GM19023 (cell line): ENCODE measurements around the gene PROSER1.
"Not testable (repeated sequence)": the region's sequence is repeated elsewhere in the genome, so short reads cannot be mapped to it uniquely, and the experiment has no call there.

Experiments used
- ATAC-seq: cut with Tn5 transposase; IDR thresholded peaks from one replicate; pipeline ENCODE4 v1.9.1; 2021; ENCODE audit warnings: mild to moderate bottlenecking, moderate library complexity; ENCODE audit not compliant: unreplicated experiment

Gene PROSER1

DNA sequence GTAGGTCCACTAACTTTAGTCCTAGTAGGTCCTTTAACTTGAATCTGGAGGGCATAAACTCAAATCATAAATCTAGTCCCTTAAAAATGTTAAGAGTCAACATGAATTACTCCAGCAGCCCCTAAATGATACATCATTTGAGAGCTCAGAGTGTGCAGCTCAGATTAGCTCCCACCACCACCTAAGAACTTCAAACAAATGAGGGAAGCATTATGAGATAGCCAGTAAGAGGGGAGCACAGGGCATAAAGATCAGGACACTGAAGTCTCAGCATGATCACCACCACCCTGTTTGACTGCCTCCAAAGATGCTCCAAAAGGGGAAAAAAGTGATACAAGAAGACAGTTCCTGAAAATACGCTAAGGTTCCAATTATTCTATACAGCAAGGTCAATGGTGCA is 5.7 kb downstream of the PROSER1 start:
- no peak for ATAC-seq

DNA sequence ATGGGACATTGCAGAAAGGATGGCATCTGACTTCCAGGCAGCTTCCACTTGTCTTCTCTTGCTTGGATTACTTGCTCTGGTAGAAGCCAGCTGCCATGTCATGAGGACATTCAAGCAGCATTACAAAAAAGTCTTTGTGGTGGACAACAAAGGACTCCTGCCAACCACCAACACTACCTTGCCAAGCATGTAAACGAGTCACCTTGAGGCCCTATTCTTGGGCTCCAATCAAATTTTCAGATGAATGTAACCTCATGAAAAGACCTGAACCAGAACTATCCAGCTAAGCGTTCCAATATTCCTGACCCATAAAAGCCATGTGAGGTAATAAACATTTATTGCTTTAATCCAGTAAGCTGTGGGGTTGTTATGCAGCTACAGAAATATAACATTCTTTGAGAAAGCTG is 12.5 kb downstream of the PROSER1 start:
- ATAC-seq, result no peak

DNA sequence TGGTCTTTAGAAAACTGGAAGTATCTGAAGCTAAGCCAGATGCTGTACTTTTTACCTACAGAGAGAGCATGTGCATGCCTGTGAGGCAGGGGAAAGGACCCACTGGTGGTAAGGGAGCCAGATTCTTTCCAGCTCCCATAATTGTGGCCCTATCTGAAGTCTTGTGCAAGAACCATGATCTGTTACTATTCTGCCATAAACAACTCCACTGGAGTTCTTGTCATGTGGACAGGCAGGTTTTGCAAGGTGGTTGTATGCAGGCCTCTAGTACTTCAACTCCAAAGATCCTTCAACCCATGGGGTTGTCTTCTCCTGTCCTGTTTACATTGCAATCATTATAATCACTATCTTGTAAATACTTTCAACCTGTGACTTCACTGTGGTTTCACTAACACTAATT is 14.1 kb downstream of the PROSER1 start:
- no peak for ATAC-seq

GRCh38 chr13:39023316-39023715 is 14.6 kb downstream of the PROSER1 start:
- no peak for ATAC-seq

- no peak for ATAC-seq
Measured at GRCh38 chr13:39020853-39021462, 16.9 kb downstream of the PROSER1 start.

GRCh38 chr13:39016787-39017186 is 21.1 kb downstream of the PROSER1 start:
- peak; percentile 85 for ATAC-seq

DNA sequence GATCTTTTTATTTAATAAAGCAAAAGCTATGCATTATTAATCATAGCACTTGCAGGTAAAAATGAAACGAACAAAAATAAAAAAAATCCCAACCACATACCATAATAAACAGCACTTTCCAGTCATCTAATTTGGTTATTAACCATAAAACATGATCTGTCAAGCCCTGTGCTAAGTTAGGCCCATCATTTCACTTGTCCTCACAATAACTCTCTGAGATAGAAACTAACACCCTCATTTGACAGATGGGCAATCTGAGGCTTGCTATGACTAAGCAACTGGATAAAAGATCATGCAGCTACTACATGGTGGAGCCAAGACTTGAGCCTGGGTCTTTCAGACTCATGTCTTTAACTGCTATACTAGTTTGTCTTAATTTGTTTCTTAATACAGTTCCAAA is 21.8 kb downstream of the PROSER1 start:
- peak; percentile 66 for ATAC-seq

- ATAC-seq, result no peak
Measured at GRCh38 chr13:39013462-39013861, 24.4 kb downstream of the PROSER1 start.

DNA sequence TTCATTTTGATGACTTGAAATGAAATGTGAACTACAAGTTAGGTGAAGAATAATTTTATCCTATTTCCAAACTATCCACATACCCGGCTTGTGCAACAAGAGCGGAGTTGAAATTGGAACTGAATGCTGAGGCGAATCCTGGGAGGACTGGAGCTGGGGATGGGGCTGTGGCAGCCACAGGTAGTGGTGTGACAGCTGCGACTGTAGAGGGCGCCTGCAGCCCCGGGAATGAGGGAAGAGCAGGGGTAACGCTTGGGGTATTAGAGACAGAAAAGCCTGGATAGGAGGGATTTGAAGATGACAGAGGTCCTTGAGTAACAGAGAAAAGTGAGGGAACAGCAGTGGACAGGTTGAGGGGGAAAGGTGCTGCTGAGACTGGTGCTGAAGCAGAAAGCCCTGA is 25.3 kb downstream of the PROSER1 start:
- no peak for ATAC-seq

GRCh38 chr13:39006371-39007111 is 31.3 kb downstream of the PROSER1 start:
- ATAC-seq, result not testable (repeated sequence)

GRCh38 chr13:38998739-38999138 is 39.1 kb downstream of the PROSER1 start:
- ATAC-seq, result no peak

DNA sequence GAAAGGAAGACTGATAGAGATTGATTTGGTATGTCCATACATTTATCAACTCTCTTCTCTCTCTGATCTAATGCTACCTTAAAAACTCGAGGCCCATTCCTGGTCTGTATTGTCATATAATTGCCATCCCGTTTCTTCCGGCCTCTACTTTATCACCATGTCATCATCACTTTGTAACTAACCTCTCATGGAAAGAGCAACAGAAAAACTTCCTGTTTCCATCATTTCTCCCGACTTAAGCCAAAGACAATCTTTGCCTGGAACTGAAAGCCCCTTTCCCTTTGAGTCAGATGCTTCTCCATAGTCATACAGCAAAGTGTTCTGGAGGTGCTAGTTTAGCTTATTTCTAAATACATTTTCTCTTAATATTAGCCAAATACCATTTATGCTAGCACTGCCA is 44.5 kb downstream of the PROSER1 start:
- no peak for ATAC-seq

DNA sequence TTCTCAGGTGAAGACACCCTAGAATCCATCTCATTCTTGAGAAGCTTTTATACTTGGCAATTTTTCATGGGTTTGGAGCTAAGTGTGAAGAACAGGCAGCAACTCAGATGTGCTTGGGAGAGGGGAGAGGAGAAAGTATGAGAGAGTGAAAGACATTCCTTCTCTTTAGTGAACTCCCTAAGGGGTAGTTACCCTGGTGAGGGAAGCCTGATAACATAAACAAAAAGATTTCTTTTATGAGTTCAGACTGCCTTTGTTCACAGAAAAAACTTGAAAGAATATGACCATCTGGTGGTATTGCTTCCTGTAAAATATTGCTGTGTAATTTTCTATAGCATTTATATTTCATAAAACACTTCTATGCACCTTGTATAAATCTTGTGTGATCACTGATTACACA is 47.2 kb downstream of the PROSER1 start, which contains the start of gene STOML3:
Gene STOML3, minus strand, starts transcription at position 139 of the 400 bp plus-strand sequence. Its CDS starts 110 bp downstream, at position 29.
- no peak for ATAC-seq

- ATAC-seq, result no peak
Measured at GRCh38 chr13:38981096-38981495, 56.8 kb downstream of the PROSER1 start.

GRCh38 chr13:38980750-38981078 is 57.2 kb downstream of the PROSER1 start:
- ATAC-seq, result no peak

- no peak for ATAC-seq
Measured at GRCh38 chr13:38979891-38980749, 57.8 kb downstream of the PROSER1 start.

GRCh38 chr13:38970380-38971051 is 67.4 kb downstream of the PROSER1 start:
- ATAC-seq, result no peak

- no peak for ATAC-seq
Measured at GRCh38 chr13:38969187-38969586, 68.7 kb downstream of the PROSER1 start.

DNA sequence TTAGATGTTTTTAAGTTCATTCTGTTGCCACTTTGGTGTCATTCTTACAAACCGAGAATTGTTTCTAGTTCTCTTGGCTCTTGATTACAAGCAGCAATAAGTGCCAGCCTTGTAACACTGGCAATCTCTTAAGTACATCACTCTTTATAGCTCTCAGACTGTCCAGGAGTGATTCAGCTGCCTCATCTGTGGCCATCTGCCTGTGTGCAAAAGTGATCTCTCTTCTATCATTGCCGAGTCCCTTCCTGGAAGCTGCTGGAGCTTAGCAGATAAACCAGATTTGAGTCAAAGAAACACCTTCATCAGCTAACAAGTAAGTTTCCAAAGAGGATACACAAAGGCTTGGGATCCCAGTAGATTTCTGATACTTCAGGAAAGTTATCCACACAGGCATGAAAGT is 70.4 kb downstream of the PROSER1 start:
- ATAC-seq, result no peak

DNA sequence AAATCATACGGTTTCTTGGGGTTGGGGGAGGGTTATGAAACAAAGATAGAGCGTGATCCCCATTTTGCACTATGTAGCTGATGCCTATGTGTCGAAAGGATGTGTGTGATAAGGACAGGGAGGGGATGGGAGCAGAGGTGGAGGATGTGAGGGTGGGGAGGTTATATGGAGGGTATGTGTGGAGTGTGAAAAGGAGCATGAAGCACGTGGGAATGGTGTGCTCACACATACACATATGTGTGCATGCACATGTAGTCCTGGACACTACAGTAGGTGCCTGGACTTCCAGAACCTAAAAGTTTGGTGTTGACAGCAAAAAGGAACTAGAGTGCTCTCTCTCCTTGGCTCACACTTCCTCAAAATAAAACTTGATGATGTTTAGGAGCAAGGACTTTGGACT is 72.6 kb downstream of the PROSER1 start:
- no peak for ATAC-seq

GRCh38 chr13:38960175-38960574 is 77.7 kb downstream of the PROSER1 start:
- no peak for ATAC-seq
